ENCODE data around the gene CDON.

CDON gene

DNA sequence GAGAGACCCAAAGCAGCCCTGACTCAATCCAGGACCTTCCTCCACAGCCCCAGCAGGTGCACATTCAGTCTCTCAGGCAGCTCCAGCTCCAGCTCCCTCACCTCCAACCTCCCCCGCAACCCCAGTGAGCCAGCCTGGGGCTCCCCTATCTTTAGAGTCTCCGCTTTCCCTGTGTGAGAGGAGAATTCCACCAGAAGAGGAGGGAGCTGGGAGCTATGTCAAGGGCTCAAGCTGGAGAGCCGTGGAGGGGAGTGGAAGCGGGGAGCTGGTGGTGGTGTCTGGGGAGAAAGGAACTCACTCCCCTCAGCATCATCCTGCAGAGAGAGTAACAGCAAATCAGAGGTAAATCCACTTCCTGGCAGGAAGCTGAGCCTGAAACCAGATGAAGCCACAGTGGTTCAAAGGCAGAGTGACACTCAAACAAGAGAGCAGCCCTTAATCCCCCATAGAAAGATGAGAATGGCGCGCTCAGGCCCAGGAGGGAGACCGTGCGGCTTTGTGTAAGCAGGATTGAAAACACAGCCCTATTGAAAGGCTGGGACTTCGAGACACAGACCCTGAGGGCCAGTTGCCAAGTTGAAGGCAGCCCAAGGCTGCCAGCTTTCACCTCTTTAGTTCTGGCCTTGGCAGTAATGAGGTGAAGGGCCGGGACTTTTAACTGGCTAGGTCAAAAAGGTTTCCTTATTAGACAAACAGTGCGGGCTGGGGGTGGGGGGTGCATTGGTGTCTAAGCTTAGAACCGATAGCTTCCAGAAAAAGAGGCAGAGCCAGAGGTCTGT lies 21.4 kb upstream of the CDON start:
- DNase-seq (ENCODE audit: low read depth) = no peak

DNA sequence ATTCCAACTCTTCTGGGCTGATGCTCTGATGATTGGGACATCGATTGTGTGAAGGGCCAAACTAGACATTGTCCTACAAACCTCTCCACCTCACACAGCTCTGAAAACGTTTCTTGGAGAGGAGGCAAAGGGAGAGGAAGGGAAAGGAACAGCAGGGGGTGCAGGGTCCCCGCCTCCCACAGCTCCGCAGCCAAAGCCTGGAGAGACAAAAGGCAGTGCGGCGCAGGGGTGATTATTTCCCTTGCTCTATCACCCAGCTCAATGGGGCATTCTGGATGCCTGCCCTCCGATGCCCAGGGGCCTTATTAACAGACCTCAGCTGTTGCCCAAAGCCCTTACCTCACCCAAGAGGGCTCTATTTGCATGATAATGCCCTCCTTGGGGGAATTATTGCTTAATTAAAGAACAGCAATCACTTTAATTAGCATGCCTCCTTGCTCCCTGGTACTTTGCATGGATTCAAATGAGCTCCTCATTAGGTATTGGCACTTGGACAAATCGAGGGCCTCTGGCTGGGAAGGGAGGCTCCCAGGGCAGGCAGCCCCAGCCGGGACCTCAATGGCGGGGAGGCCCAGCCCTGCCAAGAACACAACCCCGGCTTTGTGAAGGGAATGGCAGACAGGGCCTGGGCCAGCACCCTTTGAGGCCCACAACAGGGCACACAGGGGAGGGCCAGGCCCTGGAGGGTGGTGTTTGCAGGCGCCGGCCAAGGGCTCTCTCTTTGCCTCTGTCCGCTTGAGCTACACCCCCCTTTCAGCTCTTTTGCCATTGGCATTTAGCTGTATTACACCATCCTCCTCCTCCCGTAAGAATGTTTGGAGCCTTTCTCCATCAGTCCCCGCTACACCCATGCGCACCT lies 19.8 kb upstream of the CDON start:
- DNase-seq (ENCODE audit: low read depth) = no peak

DNA sequence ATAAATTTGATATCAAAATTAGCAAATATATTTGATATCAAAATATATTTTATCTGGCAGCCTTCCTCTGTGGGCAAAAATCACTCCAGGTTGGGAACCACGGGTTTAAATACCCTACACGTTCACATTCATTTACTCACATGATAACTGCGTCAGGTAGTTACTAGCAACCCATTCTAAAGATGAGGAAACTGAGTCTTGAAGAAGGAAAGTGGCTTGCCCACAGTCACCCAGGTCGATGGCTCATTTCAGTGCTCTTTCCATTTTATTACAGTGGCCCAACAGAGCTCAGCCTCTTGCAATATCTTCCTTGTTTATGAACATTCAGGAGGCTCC lies 19.2 kb upstream of the CDON start:
- no peak for DNase-seq (ENCODE audit: low read depth)

DNA sequence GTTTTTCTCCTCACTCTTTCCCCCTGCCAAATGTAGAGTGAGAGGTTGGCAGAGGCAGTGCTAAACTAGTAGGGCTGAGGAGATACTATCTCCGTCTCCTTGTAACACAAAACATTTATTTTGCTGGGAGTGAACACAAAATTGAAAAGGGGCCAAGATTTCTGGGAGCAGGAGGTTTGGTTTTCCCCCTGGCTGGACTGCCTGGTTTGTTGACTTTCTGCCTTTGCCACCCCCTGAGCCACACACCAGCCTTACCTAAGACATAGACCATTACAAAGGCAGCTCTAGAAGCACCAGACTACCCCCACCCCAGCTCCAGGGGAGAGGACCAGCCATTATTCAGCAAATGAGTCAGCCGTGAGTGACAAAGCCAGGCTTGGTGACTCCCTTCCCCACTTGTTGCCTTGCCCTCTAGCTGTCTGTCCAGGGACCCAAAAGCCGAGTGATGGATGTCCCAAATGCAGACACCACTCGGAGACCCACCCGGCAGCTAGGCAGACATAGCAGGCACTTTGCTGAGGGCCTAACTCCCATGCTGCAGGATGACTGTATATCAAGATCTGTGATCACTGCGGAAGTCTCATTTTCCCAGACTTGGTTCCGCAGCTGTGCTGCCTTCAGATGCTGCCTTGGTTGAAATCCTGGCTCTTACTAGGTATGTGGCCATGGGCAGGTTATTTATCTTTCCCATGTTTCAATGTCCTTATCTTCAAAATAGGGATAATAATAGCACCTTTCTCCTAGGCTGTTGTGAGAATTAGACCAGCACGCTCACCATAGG lies 17.7 kb upstream of the CDON start:
- DNase-seq (ENCODE audit: low read depth) = no peak

DNA sequence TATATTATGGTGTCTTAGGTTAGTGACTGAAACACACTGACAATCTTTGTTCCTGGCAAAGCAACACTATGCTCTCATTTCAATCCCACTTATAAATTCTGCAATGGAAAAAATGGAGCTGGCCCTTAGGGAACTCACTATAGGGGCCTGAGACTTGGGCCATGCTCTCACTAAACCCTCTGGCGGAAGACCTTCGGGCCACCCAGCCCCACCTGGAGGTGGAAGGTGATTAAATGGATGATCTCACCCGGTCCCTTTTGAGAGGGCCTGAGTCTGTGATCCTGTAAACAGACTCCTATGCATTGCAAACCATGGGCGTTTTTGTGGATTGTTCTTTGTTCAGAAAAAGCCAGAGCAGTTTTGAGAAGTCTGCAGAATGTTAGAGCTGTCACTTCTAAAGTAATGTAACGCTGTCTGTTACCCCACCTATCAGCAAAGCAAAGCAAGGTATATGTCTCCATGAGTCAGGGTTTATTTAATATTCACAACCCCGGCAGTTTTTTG lies 17.0 kb upstream of the CDON start:
- DNase-seq (ENCODE audit: low read depth) = no peak

DNA sequence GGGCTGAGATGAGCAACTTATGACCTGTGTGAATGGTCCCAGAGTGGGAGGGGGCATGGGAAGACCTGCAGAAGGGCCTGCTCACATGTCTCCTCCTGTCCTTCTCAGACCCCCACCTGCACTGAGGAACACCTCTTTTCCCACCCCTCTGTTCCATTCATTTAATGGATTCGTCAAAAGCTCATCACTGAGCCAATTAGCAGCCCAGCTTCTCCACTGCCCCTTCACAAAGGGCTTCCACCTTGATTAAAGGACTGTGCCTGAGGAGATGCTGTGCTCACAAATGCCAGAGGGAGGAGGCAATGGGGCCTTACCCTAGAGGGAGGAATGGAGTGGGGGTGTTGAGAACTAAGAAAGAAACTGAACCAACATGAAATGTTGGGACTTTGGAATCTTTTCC lies 14.0 kb upstream of the CDON start:
- DNase-seq (ENCODE audit: low read depth) = no peak

DNA sequence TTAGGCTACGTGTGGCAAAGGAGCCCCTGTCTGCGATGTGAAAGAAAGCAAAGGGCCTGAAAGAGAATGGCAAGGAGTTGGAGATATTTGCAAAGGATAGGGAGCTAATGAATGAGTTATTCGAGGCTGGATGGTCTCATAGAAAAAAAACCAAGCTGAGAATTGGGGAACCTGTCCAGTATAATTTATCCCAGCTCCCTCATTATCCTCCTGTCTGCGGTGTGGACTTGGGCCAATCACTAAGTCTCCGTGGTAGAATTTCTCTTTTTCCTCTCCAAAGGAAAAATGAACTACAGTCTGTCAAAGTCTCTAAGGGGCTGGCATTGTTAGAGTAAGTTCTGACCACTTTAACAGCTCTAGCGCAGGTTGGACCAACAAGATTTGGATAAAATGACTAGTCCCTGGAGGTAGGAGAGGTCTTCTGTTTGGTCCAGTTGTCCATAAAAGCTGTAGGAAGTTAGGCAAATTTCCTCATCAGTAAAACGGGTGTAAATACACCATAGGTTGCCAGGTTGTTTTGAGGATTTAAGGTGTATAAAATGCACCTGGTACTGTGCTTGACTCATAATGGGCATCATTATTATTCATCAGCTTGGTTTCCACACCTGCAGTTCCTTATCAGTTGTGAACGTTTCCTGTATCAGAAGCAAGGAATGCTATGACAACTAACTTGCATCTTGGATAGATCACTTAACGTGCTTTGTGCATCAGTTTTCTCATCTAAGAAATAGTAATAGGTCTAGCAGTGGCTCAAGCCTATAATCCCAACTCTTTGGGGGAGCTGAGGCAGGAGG lies 10.3 kb upstream of the CDON start:
- no peak for DNase-seq (ENCODE audit: low read depth)

DNA sequence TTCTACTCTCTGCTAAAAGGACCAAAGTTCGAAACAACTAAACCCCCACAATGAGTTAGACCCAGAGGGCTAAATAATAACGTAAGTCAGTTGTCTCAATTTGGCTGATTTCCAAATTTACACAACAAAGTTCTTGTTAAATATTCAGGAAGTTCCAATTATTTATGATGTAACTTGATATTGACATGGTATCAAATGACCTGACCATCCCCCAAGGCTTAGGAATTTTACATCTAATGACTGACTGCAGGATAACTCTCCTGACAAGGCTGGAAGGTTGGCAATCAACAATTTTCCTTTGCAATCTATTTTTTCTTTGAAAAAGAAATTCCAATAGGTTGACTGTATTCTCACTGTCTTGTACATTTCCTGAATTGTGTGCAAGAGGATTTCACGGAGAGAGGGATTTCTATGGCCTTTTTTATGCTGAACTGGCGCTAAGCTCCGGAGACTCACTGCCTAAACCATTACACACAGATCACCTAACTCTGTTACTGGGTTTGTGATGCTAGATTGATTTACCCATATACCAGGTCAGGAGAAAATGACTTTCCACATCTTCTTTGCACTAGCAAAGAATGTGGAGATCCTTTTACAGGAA lies 9.6 kb upstream of the CDON start:
- peak; percentile 3 for DNase-seq (ENCODE audit: low read depth)

DNA sequence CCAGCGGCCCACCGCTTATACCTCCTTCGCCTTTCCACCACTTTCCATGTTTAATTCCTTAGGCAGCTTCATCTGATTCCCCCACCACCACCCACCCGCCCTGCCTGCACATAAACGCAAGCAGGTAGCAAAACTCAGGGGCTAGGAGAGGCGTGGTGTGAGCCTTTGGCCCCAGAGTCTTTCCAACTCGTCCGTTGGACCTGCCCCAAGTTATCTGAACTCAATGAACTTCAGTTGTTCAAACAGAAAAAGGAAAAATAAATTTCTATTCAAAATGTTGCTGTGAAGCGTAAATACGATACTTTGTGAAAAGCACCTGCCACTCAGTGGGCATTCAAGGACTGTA lies 814 bp upstream of the CDON start:
- DNase-seq (ENCODE audit: low read depth) = no peak

DNA sequence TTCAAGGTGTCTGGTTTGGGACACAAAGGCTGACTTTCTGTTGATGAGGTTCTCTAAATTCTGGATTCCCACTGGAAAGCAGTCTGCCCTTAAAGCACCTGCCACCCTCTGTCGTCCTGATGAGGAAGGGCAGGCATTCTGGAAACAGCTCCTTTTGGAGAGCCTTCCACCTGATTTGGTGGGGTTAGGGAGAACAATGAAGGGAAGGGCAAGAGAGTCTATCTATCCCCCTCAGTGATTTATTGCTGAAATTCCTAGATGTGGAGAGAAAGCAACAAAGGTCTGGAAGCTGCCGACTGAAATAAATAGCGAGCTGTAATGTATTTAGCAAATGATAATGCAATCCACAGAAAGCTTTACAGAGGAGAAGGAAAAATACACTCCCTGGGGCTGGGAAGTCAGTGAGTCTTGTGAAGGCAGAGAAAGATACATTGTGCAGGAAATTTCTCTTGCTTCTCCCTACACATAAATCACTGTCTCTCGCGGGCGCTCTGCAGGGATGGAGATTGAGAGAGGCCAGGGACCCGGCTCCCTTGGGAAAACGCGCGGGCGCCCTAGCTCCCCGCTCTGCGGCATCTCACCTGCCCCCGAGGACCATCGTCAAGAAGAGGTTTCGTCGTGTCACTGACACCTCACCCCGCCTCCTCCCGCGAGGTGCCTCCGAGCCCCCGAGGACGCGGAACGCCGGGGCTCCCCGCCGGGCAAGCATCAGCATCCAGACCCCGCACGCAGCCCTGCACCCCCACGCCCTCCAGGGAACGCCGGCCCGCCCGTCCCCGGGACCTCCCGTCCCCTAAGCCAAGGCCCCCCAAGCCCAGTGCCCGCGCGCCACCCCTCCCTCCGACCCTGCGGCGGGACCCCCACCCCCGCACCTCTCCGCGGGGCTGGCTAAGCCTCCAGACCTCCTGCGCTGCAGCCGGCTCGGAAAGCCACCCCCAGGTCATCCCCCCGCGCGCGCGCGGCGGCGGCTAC lies 673 bp downstream of the CDON start:
- DNase-seq (ENCODE audit: low read depth) = peak; percentile 40

DNA sequence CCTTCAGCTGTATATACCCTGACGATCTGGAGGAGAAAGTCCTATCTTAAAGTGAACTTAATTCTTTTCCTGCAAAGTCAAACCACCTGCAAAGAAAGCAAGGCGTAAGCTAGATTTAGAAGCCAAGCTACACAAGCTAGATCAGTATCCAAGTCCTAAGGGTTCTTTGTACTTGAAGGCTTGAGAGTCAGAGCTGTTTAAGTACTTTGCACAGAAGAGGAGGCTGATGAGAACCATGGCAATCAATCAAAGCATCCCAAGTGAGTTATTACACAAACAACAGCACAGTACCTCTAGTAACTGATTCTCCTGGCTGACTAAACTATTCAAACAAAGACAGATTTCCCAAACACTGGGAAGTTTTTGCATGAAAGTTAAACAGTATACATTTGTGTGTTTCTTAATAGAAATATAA lies 1.9 kb downstream of the CDON start:
- no peak for DNase-seq (ENCODE audit: low read depth)

DNA sequence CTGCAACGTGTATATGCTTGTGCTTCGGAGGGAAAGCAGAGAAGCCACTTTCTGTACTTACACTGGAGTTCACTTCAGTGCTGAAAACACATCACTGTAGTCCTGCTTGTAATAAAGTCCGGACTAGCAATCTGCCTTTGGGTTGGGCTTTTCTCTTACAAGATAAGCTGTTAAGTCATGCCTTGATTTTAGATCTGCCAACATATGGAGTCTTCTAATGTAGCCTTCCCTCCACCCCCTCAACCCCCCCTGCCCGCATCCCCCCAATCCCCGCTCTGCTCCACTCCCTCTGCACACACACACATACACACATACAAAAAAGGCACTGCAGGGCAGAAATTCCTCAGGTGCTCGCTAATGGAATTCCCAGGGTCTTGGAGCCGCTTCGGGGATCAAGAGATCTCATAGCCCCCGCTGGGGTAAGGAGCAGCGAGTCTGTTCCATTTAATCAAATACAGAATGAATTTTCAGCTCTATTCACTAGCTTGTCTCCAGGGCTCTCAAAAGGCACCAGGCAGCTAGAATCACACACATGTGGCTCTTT lies 3.4 kb downstream of the CDON start:
- no peak for DNase-seq (ENCODE audit: low read depth)

DNA sequence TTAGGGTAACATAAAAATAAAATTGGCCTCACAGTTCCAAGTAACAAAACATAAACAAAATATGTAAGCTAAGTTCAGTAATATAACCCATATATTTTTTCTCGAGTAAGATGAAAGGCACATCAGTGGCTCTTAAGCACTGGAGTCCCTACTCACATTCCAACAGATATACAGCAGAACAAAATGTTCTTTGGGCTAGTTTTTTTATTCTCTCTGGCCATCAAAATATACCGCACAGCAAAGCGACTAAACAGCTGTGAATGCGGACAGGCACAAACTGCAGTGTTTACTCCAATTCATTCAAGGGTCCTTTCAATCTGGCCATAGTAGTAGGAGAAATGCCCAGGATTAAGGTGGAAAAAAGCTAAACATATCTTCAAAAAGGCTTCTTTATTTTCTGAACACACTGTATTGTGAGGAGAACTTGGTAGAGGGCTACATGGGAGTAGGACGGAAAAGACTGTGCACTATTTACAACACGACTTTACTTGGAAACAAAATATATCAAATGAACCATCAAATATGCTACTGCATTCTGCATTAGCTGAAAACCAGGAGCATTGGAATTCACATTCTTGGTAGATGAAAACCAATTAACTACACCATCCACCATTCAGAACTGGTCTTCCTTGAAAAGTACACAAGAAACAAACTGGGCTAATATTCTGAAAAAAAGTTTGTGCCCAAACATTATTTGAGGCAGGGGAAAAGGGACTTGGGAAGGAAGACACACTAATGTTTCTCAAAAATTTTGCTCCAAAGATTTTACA lies 4.4 kb downstream of the CDON start:
- DNase-seq (ENCODE audit: low read depth) = no peak

DNA sequence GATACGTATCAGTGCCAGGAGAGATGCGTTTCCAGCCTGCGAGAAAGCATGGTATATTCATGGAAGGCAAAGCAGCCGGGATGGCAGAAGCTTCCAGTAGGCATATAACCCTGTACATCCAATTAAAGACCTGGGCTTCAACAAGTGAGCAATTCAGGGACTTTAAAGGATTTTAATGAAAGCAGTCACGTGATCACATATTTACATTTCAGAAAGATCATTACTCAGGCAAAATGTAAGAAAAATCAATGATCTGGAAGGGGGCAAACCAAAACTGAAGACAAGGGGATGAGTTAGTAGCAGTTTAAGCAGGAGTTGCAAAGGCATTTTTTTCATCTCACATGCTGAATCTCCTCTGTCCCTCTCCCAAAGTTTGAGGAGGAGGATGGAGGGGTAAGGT lies 7.8 kb downstream of the CDON start:
- no peak for DNase-seq (ENCODE audit: low read depth)

DNA sequence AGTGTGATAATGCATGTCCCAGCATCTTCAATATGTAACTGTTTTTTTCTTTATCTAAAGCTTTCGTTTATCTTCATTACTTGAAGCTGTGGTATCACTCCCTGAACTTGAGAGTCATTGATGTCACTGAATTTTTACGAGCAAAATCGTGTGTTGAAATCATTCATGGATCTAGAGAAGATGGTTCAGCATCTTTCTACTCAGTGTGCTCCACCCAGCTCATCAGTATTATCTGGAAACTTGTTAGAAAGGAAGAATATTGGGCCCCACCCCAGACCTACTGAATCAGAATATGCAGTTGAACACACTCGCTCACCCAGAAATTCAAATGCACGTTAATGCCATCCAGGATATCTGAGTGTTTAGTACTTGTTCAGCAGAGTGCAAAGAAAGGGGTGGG lies 8.3 kb downstream of the CDON start:
- DNase-seq (ENCODE audit: low read depth) = no peak

DNA sequence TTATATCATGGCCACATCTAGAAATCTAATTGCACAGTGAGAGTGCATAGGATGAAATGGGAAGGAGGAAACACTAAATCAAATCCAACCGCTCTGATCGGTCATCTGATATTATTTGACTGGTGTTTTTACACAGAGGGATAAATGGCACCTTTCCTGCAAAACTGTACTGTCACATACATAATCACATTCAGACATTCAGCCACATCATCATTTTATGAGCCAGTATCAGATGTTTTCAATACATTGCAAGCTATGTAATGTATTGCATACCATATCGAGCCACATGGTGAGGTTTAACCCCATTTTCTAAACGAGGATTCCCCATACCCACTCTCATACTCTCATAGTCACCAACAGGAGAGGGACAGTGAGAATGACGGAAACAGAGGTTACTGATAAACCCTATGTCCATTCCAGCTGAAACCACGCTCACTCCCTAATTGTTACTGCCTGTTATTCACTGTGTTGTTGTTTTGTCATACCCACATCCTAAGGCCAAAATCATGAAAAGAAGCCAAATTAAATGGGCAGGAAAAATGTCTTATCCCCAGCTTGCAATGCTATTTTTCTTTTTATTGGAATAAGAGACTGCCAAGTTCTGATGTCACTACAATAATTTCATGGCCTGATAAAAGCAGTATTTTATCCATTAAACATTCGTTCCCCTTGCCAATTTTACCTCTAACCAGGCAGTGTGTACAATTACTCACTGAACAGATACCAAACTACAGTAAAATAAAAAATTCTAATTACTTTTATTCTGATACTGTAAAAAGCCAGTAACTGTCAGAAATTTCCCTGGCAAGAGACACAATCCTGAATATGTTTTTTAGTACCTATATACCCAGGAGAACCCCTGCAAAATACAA lies 9.0 kb downstream of the CDON start:
- DNase-seq (ENCODE audit: low read depth) = no peak

DNA sequence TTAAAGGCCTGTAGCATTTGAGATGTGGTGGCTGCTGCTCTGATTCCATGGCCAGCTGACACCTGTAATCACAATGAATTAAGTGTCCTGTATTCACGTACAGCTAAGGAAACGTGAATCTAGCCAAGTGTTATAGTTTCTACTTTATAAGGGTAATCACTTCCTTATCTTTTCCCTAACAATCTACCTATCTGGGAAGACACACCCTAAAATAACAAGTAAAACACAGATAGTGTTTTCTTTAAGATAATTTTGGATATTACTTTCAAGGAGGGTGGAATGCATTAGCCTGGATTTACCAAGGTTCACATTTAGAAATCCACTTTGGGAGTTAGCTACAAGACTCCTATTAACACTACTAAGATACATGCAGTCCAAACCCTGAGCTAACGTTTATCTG lies 11.5 kb downstream of the CDON start:
- DNase-seq (ENCODE audit: low read depth) = no peak

DNA sequence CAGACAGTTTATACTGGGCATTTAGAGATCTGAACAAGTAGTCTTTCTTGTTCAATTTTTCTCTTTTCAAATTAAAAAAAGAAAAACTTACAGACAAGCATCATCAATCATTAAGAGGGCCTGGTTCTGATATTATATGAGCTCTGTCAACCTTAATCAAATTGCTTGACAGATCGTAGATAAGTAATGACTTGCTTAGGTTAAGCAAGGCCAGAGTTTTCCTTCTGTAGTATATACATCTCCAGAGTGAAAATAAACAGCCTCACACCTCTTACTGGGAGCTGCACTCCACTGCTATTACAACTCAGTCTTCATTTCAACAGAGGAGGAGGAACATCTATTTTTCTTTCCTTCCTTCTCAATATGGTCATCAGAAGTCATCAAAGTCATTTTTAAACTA lies 13.5 kb downstream of the CDON start:
- no peak for DNase-seq (ENCODE audit: low read depth)
